HG02885 (cell line): Measurements from ENCODE around the gene CYP4F3.
"Not testable (repeated sequence)": the region's sequence is repeated elsewhere in the genome, so short reads cannot be mapped to it uniquely, and the experiment has no call there.

Source experiments
- ATAC-seq: cut with Tn5 transposase; IDR thresholded peaks from one replicate; pipeline ENCODE4 v1.9.1; 2021; ENCODE audit warnings: mild to moderate bottlenecking; ENCODE audit not compliant: unreplicated experiment, poor library complexity

Gene CYP4F3

GRCh38 chr19:15666186-15666585, 25.5 kb downstream of the CYP4F3 start:
- ATAC-seq, result no peak

GRCh38 chr19:15666883-15667282, 26.2 kb downstream of the CYP4F3 start:
- no peak for ATAC-seq

GRCh38 chr19:15669440-15669839, 28.7 kb downstream of the CYP4F3 start:
- no peak for ATAC-seq

GRCh38 chr19:15669891-15670290, 29.2 kb downstream of the CYP4F3 start:
- no peak for ATAC-seq

GRCh38 chr19:15671237-15671821, 30.6 kb downstream of the CYP4F3 start:
- no peak for ATAC-seq

- ATAC-seq, result no peak
Observed at GRCh38 chr19:15671891-15672579, 31.3 kb downstream of the CYP4F3 start.

GRCh38 chr19:15672580-15673175, 32.0 kb downstream of the CYP4F3 start, which contains the start of gene CYP4F12:
TSS of gene CYP4F12 (plus strand) at chr19:15673087. CDS start at chr19:15673530, 443 bp downstream.
- no peak for ATAC-seq

GRCh38 chr19:15673176-15673654, 32.5 kb downstream of the CYP4F3 start:
- ATAC-seq, result no peak

- no peak for ATAC-seq
Observed at GRCh38 chr19:15675560-15675959, 34.9 kb downstream of the CYP4F3 start.

- no peak for ATAC-seq
Observed at GRCh38 chr19:15679089-15679488, 38.4 kb downstream of the CYP4F3 start.

- not testable (repeated sequence) for ATAC-seq
Observed at GRCh38 chr19:15679865-15680264, 39.2 kb downstream of the CYP4F3 start.

GRCh38 chr19:15680478-15681322, 40.0 kb downstream of the CYP4F3 start:
- ATAC-seq, result no peak

- no peak for ATAC-seq
Observed at GRCh38 chr19:15683411-15683810, 42.7 kb downstream of the CYP4F3 start.

- no peak for ATAC-seq
Observed at GRCh38 chr19:15684828-15685227, 44.1 kb downstream of the CYP4F3 start.

GRCh38 chr19:15696654-15697194, 56.0 kb downstream of the CYP4F3 start:
- no peak for ATAC-seq

GRCh38 chr19:15701757-15702533, 61.2 kb downstream of the CYP4F3 start:
- no peak for ATAC-seq

GRCh38 chr19:15702534-15702930, 61.8 kb downstream of the CYP4F3 start:
- no peak for ATAC-seq
